ENCODE results near the gene DELE1.
A peak's percentile ranks its signal among the peaks of the same experiment; 100 is the strongest.

DELE1 gene

GRCh38 chr5:141923448-141924313 is at the start of gene DELE1:
Gene DELE1, plus strand, starts transcription at chr5:141923871. Its CDS starts 71 bp downstream, at chr5:141923942.
- DNase-seq, result peak; percentile 88 to 90

GRCh38 chr5:141873933-141874261 is 49.8 kb upstream of the DELE1 start:
- no peak for DNase-seq

- no peak for DNase-seq
Measured at GRCh38 chr5:141874262-141874964, 49.3 kb upstream of the DELE1 start.

- DNase-seq, result no peak
Measured at GRCh38 chr5:141875022-141875740, 48.5 kb upstream of the DELE1 start.

DNA sequence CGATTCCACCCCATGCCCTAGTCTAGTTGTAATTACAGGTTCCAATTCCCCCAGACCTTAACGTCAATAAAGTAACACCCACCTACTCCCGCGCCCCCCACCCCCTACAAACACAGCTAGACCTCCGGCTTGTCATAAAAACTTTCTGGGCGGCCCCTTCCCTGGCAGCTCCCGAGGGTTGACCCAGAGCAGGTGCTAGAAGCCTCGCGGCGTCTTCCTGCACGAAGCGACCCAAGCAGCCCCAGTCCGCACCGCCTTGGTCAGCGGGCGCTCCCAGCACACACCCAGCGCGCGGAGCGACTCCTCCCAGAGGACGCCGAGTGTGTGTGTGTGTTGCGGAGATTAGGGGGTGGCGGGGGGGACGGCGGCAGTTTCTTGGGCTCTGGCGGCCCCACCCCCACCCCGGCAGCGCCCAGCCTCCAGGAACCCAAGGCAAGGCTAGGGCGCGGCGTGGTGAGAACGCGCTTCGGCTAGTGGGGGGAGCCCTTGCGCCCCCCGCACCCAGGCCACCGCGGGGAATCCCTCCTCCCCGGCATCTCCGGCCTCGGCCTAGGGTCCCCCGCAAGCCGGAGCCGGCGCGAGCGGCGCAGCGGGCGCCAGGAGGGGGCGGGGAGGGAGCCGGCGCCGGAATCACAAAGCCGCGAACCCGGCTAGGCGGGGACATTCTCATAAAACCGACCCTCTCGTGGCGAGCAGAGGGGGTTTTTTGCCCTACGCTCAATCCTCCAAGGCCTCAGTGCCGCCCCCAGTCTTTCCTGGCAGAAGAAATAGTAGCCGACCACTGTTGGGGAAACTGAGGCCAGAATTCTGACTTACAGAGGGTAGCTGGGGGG is 47.7 kb upstream of the DELE1 start:
- DNase-seq, result peak; percentile 18 to 38

DNA sequence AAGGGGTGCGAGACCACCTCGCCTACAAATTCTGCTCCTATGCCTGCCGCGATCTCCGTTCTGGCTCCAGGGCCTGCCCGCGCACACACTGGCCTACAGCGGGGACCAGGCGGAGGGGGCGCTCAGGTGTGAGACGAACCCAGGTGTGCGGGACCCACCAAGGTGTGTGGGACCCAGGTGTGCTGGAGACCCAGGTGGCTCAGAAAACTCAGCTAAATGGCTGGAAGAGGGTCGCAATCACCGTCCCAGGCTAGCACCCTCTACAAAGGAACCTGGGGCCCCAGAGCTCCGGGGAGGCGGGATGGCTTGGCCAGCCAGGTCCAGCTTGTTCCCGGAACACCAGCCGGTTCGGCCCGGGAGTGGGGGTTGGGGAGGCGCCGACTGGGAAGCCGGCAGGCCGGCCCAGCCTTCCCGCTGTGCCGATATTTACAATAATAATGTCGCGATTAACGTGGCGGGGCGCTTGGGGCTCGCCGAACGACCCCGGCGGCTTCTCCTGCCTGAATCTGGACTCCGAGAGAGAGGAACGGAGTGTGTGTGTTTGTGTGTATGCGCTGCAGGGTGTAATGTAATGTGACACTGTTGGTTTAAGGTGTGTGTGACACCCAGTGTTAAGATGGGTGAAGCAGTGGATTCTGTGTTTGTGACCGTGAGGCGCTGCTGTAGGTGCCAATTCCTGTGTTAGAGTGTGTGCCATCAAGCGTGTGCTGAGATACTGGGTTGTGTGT is 46.9 kb upstream of the DELE1 start:
- DNase-seq, result peak in 1 of 2 donors; percentile 37

DNA sequence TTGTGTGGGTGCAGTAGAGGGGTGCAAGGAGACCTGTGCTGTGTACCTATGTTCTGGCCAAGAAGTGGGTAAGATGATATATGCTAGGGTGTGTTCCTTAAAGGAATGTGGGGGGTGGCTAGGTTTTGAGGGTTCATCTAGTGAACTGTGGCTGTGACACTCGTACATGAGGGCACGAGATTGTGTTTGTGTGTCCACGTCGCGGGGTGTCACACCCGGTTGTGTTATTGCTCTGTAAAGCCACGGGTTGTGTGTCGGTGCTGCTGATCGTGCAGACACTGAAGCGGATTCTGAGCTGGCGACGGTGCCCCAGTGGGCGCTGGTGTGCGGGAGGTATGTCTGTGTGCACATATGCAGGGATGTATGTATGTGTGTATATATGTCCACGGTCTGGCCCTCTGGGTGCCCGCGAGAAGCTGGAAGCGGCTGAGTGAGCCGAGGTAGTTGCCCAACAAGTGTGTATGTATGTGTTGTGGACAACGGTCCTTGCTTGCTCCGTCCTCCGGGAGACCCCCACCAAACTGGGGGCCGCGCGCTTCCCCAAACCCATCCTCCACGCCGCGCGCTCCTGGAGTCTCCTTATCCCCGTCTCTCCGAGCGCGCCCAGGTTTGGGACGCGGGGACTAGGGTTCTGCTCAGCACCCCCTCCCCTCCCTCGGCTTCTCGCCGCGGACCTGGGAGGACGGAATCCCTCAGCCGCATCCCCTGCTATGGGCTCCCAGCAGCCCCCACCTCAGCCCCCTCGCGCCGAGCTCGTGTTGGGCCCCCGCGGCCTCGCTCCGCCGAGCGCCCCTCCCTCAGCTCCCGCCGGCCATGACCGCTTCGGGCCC is 46.1 kb upstream of the DELE1 start:
- peak in 1 of 2 donors; percentile 29 for DNase-seq

DNA sequence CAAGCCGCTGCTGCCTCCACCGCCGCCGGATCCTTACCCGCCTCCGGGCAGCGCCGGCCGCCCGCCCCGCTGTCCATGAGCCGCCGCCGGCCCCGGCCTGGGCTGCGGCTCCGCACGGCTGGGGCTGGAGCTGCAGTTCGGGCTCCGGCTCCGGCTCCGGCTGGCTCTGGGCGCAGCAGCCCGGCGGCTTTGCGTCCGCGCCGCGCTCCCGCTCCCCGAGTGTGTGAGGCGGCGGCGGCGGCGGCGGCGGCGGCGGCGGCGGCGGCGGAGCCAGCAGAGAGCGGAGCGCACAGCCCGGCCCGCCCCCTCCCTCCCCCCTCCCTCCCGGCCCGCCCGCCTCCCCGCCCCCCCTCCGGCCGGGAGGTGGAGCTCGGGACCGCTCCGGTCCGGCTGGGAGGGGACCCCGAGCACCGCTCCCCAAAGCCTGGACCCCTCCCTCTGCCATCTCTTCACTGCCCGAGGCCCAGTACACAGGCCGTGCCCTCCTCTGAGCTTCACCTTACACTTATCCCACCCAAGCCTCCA is 45.4 kb upstream of the DELE1 start, which contains the start of gene PCDH1:
TSS of gene PCDH1 (minus strand) at position 225 of the 525 bp plus-strand sequence. CDS start at position 77, 148 bp downstream.
- peak in 1 of 2 donors; percentile 38 for DNase-seq

DNA sequence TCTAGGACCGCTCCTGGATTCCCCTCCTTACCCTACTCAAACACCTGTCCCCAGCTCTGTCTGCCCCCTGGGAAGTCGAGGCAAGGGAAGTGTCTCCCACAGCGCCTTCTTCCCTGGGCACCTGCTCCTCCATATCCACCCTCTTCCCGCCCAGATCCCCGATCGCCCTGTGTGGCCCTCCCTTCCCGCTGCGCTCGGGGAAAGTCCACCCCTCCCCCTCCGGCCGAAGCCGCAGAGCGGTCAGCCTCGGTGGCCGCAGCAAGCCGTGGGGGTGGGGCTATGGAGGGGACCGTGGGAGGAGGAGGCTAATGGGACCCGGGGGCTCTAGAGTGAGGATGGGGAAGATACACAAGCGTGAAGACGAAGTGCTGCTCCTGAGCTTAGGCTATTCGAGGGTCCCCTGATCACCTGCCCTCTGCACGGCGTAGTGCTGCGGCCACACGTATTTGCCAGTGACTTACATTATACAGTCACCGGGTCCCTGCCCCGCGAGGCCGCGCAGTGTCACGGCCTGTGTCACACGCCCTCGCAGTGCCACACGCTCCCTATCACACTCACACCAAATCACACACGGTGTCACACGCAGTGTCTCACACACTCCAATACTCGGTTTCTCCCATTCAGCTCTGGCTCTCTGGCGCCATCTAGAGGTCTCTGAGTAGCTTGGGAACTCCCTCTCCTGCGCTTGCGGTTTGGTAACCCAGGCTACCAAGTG is 44.8 kb upstream of the DELE1 start:
- peak; percentile 90 to 95 for DNase-seq

DNA sequence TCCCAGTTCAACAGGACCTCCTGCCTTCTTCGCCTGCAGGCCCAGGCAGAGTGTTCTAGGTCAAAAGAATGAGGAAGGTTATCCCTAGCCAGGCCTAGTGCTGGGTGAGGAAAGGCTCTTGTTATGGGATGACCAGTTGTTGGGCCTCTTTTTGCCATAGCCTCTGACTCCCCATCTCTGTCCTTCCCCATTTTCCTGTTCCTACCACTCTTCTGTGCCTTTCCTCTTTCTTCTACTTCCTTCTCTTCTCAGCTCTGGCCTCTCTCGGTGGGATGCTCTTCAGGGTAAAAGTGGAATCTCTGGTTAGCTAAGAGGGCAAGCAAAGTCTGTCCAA is 44.3 kb upstream of the DELE1 start:
- DNase-seq, result no peak

- DNase-seq, result no peak
Measured at GRCh38 chr5:141879941-141880738, 43.5 kb upstream of the DELE1 start.

DNA sequence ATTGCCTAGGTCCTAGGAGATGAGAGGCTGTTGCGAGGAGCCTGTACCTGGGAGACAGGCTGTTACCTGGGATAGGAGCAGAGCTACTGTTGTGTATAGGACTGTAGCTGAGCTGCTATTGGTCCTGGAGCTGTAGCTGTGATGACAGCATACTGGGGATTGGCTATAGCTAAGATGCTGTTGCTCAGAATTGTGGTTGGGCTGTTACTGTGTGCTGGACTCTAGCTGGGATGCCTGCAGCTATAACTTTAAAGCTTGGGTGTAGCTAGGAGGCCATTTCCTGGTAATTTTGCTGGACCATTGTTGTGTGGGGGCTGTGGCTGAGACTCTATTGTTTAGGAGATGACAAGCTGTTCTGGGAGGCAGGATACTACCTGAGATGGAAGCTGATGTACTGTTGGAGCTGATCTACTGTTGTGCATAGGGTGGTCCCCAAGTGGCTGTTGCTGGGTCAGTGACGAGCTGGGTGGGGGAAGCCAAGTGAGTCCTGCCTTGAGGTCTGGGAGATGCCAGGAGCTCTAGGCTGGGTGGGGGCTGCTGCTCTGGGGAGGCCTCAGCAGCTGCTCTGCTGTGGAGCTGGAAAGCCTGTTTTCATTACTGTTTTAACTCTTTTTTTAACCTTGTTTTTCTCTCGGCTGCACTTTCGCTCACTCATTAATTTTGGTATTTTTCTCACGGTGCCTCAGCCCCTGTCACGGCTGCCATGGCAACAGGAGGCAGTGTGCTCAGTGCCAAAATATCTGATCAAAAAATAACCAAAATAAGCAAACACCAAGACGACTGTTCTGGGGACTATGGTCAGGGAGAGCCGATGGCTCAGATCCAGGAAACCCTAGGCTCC is 42.5 kb upstream of the DELE1 start:
- no peak for DNase-seq

- DNase-seq, result no peak
Measured at GRCh38 chr5:141881886-141882285, 41.8 kb upstream of the DELE1 start.

GRCh38 chr5:141882594-141883183 is 41.0 kb upstream of the DELE1 start:
- no peak for DNase-seq

- DNase-seq, result peak in 1 of 2 donors; percentile 18
Measured at GRCh38 chr5:141883184-141883891, 40.3 kb upstream of the DELE1 start.

GRCh38 chr5:141883892-141884318 is 39.8 kb upstream of the DELE1 start:
- no peak for DNase-seq

DNA sequence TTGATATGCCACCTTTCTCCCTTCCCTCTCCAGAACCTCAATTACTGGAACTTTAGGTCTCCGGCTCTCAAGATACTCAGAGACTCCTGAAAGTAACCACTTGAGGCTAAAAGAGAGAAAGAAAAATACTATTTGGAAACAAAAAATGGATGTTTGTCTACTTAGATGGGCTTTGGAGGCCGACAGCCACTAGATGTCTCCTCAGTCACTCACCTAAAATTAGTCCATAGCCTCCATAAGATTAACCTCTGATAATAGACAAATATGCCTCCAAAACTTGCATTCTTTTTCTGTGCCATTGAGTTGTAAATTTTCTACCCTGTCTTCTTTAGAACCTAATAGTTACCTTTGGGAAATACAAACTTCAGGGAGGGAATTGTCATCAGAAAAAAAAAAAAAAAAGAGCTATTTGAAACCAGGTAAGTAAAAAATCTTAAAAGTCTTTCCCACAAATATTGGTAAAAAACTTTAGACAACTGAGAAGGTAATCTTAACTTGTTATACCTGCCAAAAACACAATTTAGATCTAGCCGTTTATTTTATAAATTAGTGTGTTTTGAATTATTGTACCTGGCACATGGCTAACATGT is 34.3 kb upstream of the DELE1 start:
- no peak for DNase-seq

All from CD4-positive, alpha-beta T cell treated with Interferon alpha-2 for 1 hour (primary cell).